ENCODE results near the gene MAP7D2. TPM values are rescaled to one million over a fixed set of nuclear protein-coding genes. Genes with fewer than 3 reads are reported as not detected.
A peak's percentile ranks its signal among the peaks of the same experiment; 100 is the strongest.

Gene MAP7D2
- total RNA-seq, 4 donors from 2014 or later = 0.22 to 0.27 TPM; not detected in 2

- Histone ChIP-seq H3K4me3 (replicated peaks in 1 of 3) (no peak overlapping the region), H3K9me3 (no peaks in the 10 kb centered on the region), H3K36me3 (no peaks in the 10 kb centered on the region), H3K27ac (no peak overlapping the region), H3K4me1 (no peaks in the 10 kb centered on the region), H3K27me3 (no peaks in the 10 kb centered on the region)
- TF ChIP-seq, protein P1, sequence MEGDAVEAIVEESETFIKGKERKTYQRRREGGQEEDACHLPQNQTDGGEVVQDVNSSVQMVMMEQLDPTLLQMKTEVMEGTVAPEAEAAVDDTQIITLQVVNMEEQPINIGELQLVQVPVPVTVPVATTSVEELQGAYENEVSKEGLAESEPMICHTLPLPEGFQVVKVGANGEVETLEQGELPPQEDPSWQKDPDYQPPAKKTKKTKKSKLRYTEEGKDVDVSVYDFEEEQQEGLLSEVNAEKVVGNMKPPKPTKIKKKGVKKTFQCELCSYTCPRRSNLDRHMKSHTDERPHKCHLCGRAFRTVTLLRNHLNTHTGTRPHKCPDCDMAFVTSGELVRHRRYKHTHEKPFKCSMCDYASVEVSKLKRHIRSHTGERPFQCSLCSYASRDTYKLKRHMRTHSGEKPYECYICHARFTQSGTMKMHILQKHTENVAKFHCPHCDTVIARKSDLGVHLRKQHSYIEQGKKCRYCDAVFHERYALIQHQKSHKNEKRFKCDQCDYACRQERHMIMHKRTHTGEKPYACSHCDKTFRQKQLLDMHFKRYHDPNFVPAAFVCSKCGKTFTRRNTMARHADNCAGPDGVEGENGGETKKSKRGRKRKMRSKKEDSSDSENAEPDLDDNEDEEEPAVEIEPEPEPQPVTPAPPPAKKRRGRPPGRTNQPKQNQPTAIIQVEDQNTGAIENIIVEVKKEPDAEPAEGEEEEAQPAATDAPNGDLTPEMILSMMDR (IDR thresholded peaks at IDR 0.05) = no peak
- TF ChIP-seq POLR2A (IDR thresholded peaks at IDR 0.05) = no peak
- DNase-seq = no peak
- 94% methylated on average over 6 of the region's 6 CpGs; no CpG with 5 or more reads in 1 of the 2 donors for WGBS, 2 donors
- intact Hi-C loops (cut with DNase I) = no loop called here
Observed at GRCh38 chrX:20037186-20037585, 79.5 kb downstream of the MAP7D2 start.

DNA sequence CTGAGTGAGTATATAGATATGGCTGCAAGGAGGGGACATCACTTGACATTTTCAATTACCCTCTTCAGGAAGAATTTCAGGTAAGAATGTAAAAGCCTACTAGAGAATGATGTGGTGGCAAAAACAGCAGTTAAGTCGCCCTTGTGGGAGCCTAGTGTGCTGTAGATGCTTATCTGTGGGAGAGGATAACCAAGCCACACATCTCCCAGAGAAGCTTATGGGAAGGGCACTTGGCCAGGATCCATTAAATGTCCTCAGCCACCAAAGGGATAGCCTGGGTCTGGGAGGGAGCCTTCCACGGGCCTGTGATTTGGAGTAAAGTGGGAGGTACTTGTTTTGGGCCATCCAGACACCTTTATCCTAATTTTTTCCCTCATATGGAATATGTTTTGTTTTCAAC, 84.5 kb downstream of the MAP7D2 start:
- intact Hi-C loops (cut with DNase I) = no loop called here
- no peak for TF ChIP-seq POLR2A (IDR thresholded peaks at IDR 0.05)
- TF ChIP-seq, protein P1 (IDR thresholded peaks at IDR 0.05) = no peak
- Histone ChIP-seq H3K4me3 (replicated peaks in 1 of 3) (no peak overlapping the region), H3K27ac (no peak overlapping the region), H3K9me3 (no peaks in the 10 kb centered on the region), H3K4me1 (no peaks in the 10 kb centered on the region), H3K36me3 (no peaks in the 10 kb centered on the region), H3K27me3 (no peaks in the 10 kb centered on the region)
- DNase-seq = no peak
- WGBS, 2 donors = 59 to 66% methylated on average over 2 of the region's 2 CpGs

DNA sequence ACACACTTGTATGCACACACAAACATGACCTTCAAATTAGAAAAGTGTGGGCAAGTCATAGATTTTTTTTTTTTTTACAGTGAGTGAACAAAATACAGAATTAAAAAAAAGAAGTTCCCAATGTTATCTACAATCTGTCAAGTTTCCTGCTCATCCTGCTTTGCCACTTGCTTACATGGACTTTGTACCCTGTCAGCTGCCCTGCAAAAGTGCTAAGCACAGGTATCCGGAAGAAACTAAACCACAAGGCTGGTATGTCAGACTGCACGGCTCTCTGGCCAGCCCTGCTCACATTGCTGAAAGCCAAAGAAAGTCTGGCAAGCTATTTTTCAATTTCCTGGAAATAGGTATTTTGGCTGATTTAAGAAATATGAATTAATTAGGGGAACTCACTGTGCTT, 87.0 kb downstream of the MAP7D2 start:
- H3K4me3 ChIP-seq (replicated peaks in 1 of 3) = no peak overlapping the region
- TF ChIP-seq, protein P1 (IDR thresholded peaks at IDR 0.05) = no peak
- TF ChIP-seq POLR2A (IDR thresholded peaks at IDR 0.05) = no peak
- peak; percentile 23 to 52 for DNase-seq
- no peaks in the 10 kb centered on the region for H3K36me3 ChIP-seq
- no peaks in the 10 kb centered on the region for H3K27me3 ChIP-seq
- H3K9me3 ChIP-seq = no peaks in the 10 kb centered on the region
- H3K4me1 ChIP-seq = no peaks in the 10 kb centered on the region
- 15 to 23% methylated on average over 2 of the region's 2 CpGs for WGBS, 2 donors
- intact Hi-C loops (cut with DNase I) = no loop called here
- H3K27ac ChIP-seq = no peak overlapping the region

- no peaks in the 10 kb centered on the region for H3K4me1 ChIP-seq
- no peak for DNase-seq
- 95 to 98% methylated on average over 5 to 8 of the region's 8 CpGs for WGBS, 2 donors
- H3K27ac ChIP-seq = no peak overlapping the region
- TF ChIP-seq POLR2A (IDR thresholded peaks at IDR 0.05) = no peak
- TF ChIP-seq, protein P1 (IDR thresholded peaks at IDR 0.05) = no peak
- H3K9me3 ChIP-seq = no peaks in the 10 kb centered on the region
- H3K27me3 ChIP-seq = no peaks in the 10 kb centered on the region
- intact Hi-C loops (cut with DNase I) = no loop called here
- H3K36me3 ChIP-seq = no peaks in the 10 kb centered on the region
- no peak overlapping the region for H3K4me3 ChIP-seq (replicated peaks in 1 of 3)
Observed at GRCh38 chrX:20028588-20028987, 88.1 kb downstream of the MAP7D2 start.

DNA sequence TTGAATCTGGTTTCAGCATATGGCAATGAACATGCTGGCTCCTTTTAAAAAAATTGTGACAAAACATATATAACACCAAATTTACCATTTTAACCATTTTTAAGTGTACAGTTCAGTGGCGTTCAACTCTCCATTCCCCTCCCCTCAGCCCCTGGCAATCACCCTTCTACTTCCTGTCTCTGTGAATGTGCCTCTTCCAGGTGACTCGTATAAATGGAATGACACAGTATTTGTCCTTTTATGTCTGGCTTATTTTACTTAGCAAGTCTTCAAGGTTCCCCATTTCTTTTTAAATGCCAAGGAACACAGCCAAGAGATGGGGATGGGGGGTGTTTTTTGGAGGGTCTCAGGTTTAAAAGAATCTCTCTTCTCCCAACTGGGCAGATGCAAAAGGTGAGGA, 90.4 kb downstream of the MAP7D2 start:
- no peaks in the 10 kb centered on the region for H3K36me3 ChIP-seq
- no peak for DNase-seq
- no peak overlapping the region for H3K27ac ChIP-seq
- H3K4me1 ChIP-seq = no peaks in the 10 kb centered on the region
- H3K27me3 ChIP-seq = no peaks in the 10 kb centered on the region
- H3K4me3 ChIP-seq (replicated peaks in 1 of 3) = no peak overlapping the region
- H3K9me3 ChIP-seq = no peaks in the 10 kb centered on the region
- intact Hi-C loops (cut with DNase I) = no loop called here
- TF ChIP-seq, protein P1 (IDR thresholded peaks at IDR 0.05) = no peak
- TF ChIP-seq POLR2A (IDR thresholded peaks at IDR 0.05) = no peak
- 40 to 57% methylated on average over 2 of the region's 2 CpGs for WGBS, 2 donors
